SW480 (cell line): ENCODE measurements around the gene JPH2.

Experiments
- DNase-seq: peaks from one replicate; pipeline ENCODE4 v3.0.0-alpha.2; 2016; ENCODE audit warnings: low spot score

JPH2 gene

DNA sequence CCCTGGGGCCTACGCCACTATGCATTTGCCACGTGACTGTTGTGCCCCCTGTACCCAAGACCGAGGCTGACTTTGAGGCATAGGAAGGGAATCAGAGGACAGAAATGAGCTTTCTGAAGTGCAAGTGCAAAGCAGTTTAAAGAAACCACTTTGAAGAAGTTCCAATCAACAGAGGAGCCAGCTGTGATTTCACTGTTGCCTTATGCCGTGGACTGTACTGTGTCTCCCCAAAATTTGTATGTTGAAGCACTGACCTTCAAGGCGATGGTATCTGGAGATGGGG, 111.1 kb downstream of the JPH2 start:
- DNase-seq: no peak

DNA sequence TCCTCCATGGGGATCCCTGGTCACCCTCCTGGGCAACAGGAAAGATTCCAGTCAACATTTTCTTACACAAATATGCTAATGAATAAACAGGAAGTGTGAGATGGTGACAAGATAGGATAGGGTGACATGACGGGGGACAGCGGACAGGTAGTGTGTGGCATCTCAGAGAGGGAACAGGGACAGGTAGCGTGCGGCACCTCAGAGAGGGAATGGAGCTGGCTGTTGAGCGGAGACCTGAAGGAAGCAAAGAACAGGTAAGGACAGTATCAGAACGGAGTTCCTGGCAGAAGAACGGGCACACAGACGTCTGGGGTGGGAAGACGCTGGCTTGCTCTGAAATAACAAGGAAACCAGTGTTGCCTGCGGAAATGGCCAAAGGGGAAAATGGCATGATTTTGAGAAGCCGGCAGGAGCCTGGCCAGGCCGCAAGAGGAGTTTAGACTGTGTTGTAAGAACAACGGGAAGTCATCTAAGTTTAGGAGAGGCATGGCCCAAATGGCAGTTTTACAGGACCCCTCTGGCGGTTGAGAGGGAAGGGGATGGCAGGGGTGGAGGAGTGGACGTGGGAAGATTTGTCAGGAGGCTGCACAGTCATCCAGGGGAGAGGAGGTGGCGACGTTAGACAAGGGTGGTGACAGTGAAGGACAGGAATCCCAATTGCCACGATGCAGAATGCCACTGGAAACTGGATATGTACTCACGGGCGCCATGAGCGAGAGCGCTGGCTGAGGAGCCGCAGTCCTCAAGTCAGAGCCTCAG, 111.6 kb downstream of the JPH2 start:
- DNase-seq: no peak

DNA sequence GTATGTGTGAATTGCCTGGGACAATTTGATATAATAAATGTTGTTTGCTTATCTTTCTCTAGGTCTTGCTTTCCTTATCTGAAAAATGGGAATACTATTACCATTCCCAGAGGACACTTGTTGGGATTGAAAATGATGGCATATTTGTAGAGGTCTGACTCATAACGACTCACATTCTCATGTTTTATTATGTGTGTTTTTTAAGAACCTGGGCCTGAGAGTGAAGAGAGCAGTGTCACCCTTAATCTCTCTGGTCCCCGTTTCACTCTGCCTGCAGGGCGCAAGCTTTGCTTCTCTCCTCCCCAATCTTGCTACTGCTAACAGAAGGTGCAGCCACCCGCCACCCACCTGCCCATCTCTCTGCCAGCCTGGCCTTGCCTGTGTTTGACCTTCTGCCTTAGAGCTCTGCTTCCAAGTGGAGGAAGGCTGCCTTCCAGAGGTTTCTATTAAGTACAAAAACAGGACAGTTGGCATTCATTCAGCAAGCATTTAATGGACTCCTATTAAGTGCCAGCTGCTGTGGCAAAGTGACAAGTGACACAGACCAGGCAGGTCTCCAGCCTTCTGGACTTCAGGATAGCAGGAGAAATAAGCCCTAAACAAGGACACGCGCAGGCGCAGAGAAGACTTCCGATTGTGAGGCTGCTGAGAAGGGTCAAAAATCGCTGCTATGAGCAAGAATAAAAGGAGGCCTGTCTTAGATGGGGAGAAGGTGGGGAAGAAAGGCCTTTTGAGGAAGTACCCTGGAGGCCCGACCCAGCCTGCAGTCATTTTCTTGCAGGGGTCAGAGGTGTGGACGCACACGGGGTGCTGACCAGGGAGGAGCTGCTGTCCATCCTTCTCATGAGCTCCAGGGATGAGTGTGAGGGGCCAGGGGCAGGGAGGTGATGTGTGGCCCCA, 112.5 kb downstream of the JPH2 start:
- peak; percentile 49 for DNase-seq

DNA sequence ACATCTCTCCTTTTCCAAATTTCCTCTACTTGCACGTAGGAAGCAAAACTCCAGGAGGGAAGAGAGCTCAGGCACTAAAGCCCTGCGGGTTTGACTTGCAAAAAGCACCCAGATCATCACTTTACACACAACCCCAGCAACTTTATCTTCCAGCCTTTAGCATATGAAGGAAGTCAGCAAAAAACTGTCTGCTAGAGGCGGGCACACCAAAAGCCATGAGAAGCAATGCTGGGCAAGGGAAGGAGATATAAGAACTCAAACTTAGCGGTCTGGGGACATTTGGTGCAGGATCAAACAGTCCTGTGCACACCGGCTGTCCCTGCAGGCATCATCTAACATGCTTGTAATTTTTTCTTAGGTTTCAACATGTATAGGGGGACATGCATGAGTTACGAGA, 113.3 kb downstream of the JPH2 start:
- no peak for DNase-seq

DNA sequence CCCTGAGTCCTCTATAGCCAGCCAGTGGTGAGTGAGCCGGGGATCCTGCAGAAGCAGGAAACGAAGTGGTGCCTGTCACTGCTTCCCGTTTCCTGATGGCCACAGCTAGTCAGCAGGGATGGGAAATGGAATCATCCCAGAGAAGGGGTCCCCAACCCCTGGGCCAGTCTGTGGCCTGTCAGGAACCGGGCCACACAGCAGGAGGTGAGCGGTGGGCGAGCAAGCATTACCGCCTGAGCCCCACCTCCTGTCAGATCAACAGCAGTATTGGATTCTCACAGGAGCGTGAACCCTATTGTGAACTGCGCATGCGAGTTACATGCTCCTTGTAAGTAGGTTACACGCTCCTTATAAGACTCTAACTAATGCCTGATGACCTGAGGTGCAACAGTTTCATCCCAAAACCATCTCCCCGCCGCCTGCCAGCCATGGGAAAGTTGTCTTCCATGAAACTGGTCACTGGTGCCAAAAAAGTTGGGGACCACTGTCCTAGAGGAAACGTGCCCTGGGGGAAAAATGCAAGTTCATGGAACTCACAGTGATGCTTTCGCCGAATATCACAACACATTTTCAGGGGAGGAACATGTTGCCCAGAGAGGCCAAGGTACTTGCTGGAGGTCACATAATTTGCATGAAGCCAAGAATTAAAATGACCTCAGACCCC, 113.8 kb downstream of the JPH2 start:
- DNase-seq: no peak

DNA sequence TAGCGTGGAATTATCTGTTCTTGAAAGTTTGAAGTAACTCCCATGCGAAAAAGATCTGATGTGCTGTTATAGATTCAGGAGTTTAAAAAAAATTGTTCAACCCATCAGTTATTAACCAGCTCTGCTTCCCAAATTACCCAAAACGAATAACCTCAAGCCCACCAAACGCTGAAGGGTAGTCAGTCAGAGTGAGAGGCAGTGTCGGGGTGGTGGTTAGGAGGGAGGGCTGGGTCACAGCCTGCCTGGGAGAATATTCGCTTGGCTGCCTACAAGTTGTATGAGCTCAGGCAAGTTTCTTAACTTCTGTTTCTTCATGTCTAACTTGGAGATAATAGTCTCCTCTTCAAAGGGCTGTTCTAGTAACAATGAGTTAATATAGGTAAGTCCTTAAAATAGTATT, 114.6 kb downstream of the JPH2 start:
- no peak for DNase-seq

DNA sequence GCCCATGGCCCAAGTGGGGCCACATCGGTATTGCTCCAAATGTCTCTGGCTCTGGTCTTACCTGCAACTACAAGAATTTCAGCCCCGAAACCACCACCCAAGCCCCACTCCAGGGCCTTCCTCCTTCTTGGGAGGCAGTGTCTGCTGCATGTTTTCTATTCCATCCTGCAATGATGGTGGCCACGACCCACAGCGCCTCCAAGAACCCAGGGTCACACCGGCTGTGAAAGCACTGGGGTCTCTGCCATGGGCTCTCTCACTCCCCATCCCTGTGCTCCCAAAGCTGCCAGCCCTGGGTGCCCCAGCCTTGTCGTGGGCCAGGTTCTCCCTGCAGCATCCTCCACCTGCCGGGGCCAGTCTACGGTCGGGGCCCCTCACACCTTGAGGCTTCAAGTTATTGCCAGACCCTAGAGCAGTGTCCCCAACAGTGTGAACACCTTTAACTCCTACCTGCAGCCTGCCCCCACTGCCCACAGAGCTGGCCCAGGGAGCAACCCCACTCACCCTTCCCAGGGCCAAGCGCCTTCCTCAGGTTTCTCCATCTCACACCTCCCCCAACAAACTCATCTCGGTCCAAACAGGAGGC, 115.4 kb downstream of the JPH2 start:
- no peak for DNase-seq

DNA sequence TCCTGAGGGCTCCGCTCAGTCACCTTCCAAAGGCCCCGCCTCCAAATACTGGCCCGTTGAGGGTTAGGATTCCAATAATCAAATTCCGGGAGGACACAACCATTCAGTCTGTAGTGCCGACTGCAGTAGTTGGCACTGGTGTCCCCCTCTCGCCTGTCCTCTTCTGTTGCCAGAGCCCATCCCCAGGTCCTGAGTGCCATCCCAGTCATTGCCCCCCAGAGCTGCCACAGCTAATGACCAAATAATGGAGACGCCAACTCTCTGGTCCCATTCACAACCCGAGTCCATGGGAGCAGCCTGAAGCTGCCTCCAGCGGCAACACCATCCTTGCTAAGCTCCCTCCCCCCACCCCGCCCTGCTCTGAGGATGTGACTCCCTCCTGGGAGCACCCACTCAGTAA, 115.9 kb downstream of the JPH2 start:
- DNase-seq: no peak

DNA sequence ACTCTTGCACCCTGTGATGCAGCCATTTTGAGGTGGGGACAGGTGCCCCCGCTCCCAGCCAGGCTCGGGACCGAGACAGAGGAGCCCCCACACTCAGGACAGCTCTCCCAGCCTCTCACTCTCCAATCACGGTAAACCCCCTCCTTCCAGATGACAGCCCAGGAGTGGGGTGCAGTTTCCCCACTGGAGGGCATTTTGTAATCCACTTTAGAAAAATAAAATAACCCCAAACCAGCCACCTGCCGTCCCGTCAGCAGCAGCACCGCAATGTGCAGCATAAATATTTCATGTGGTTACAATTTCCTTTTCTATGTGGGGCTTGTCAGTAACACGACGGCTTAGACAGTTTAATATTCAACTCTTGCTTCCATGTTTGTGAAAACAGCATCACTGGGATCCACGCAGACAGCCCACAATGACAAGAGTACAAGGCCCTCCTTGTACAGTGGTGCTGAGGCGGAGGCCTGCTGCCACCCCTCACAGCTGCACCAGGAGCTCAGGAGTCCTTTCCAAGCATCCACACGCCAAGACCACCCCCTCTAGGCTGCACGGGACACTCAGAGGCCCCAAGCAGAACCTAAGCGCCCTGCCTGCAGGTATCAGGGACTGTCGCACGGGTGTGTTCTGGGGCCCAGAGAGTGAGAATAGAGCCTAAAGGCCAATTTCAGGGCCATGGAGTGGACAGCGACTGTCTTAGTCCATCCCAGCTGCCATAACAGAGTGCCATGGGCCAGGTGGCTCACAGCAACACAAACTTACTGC, 116.7 kb downstream of the JPH2 start:
- no peak for DNase-seq

DNA sequence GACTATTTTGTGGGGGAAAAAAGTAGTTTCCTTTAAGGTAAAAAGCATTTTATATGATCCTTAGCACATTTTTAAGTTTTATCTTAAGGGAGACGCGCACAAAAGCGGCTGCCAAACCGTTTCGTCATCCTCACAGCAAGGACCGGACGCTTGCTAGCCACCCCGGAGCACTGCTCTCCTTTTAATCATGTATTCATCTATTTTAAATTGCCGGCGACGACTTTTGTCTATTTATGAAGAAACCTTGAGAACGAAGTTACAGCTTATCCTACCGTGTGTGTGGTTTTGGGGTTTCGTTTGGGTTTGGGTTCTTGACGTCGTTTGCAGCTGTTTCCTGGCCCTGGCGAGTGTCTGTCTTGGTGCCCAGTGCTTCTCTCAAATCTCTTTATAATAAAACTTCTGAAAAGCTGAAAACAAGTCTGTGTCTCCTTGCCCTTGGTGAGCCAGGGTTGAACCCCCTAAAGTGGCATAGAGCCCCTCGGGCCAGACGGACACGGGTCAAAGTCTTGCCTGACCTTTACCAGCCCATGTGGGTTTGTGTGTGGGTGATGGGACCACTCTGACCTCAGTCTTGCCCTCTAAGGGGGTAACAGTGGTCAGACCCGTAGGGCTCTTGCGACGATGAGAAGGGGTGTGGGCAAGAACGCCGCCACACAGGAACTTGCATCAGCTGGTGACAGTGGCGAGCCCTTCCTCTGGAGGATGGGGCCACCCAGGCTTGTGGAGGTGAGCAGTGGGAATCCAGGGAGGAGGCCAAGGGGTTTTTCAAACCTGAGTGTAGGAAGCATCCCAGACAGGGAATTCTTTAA, 117.6 kb downstream of the JPH2 start:
- DNase-seq: no peak

DNA sequence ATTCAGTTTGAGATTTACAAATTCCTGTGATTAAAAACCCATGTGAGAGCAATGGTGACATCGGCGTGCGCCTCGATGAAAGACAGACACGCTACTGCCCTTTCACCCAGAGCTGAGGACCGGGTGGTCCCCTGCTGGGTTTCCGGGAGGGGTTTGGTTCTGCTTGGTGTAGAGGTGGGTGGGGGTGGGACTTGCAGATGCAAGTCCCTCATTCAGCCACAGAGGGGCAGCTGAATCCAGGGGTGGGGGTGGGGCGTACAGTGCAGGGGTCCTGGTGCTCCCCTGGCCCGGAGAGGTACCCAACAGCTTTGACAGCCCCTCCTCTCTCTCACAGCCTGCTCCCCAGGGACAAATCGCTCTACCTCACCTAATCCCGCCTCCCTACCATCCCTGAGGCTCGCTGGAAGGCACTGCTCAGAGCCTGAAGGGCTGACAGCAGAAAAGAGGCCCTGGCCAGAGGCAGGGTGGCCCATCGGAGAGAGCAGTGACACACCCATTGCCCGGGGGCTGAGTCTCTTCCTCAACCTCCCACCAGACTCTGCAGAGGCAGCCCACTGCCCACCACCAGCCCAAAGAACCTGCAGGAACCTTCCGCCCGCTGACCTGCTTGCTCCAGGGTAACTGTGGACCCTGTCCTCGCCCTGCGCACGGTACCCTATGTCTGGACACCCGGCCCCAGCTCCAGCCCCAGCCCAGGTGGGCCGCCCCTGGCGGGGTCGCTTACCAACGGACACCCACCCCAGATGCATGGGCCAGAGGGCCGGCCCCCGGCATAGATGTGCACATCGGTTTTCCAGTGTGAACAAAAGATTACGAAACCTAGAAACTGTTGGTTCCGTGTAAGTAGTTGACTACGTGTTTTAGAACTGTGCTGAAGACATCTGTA, 118.4 kb downstream of the JPH2 start:
- DNase-seq: no peak

DNA sequence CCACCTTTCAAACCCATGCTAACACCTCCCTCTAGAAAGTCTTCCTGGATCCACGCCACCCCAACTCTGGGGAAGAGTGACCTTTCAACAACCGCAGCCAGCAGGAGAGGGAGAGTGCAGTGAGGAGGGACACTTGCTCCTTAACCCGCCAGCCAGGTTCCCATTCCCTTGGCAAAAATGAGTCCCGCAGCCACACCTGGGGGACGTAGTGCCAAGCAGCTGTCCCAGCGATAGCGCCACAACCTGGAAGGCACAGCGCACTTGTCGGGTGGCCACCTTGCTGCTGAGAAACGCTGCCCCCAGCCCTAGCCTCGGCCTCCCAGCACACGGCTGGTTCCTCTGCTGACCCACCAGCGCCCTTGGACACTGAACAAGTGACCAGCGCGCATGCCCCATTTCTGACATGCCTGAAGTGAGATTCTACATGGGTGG, 119.3 kb downstream of the JPH2 start:
- DNase-seq: no peak

DNA sequence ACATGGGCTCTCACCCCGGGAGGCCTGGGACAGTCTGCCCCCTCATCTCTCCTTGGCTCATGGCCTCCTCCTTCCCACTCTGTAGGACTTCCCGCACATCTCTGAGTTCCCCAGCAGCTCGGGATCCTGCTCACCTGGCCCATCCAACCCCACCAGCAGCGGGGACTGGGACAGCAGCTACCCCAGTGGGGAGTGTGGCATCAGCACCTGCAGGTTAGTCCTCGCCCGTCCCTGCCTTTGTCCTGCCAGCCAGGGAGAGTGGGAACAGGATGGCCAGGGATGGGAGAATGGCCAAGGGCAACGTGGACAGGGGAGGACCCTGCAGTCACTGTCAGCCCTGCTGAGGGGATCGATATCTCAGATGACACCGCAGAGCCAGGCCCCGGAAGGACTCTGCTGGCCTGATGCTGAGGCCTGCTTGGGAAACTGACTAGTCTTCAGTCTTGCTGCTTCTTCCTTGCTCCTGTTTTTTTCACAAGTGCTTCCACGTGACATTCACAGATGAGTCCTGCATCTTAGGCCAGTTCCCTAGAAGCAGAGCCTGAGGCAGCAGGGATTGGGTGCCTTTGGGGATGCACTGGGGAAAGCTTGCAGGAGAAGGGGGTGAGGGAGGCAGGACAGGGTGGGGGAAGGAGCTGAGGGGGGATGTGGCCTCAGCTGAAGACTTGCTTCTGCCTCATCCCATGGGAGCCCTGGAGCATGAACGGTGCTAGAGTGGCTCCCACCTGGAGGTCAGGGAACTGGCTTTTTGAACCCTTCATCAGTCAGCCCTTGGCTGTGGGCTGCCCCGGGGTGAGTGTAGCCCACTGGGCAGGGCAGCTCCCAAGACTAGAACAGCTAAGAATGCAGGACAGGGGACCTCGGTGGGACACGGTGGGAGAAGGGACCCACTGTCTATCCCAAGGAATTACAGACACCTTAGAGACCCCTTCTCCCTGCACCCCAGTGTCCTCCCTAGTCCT, 120.1 kb downstream of the JPH2 start:
- DNase-seq: no peak

DNA sequence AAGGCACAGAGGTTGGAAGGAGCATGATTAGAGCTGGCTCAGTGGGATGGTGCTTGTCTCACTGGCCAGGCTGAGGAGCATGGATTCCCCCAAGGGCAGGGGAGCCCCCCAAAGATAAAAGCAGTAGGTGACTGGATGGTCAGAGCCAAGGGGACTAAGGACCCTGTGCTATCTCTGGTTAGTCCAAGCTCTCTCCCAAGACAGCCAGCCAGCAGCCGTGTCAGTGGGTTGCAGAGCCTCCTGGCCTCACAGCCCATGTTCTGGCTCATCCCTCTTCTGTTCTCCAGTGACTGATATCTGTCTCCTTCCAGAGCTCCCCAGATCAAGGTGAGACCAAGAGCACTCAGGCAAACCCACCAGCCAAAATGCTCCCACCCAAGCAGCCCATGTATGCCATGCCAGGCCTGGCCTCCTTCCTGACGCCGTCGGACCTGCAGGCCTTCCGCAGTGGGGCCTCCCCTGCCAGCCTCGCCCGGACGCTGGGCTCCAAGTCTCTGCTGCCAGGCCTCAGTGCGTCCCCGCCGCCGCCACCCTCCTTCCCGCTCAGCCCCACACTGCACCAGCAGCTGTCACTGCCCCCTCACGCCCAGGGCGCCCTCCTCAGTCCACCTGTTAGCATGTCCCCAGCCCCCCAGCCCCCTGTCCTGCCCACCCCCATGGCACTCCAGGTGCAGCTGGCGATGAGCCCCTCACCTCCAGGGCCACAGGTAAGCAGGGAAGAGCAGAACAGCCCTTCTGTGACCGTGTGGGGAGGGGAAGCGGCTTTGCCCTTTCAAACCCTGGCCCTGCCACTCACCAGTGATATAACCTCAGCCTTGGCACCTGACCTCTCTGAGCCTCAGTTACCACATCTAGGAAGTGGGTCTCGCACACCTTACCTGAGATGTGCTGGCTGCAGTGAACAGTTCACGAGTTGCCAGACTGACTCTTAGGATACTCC, 121.3 kb downstream of the JPH2 start:
- no peak for DNase-seq

DNA sequence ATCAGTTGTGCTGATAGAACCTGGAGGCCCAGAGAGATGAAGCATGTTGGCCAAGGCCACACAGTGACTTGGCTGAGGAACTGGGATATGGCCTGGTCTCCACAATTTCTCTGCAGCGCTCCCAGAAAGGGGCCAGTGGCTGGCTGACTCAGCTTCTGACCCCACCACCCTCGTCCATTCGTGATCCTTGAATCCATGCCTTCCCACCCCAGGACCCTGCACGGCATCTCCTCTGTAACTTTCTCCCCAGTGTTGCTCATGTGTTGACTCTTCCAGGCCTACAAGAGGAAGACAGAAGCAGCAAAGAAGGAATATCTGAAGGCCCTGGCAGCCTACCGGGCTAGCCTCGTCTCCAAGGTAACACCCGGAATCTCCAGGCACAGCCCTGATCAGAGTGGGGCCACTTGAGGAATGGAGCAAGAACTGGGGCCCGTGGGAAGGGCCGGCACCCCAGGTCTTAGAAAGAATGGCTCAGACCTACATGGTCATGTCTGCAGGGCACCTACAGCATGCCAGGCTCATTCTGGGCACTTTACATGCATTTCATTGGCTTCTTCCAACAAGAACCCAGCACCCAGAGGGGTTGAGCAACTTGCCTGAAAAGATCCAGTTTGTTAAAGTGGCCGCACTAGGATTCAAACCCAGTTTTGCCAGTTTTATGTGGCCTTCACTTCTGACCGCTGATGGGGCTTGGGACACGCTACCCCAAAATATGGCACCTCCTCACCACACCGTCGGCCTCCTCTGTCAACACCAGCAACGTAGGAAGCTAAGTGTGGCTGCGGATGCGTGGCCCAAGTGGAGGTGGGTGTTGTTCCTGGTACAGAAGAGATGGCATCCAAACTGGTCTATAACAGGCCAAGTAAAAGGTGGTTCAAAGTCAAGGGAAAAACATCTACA, 122.2 kb downstream of the JPH2 start:
- DNase-seq: no peak
